Keratinocyte (primary cell): Measurements from ENCODE around the gene PTPRD.

ENCODE experiments used
- CTCF ChIP-seq, 3 experiments: IDR thresholded peaks in 1 of 3; conservative IDR thresholded peaks in 1 of 3; optimal IDR thresholded peaks in 1 of 3; 2 replicates in 2 of 3; 3 replicates in 1 of 3; pipeline versions ENCODE3 to v1.5.1; 2011; ENCODE audit warnings: low read length in 3 of 3, mild to moderate bottlenecking in 3 of 3, moderate library complexity in 2 of 3, control low read depth in 1 of 3, inconsistent platforms in 1 of 3; ENCODE audit not compliant: insufficient read depth in 2 of 3; ENCODE audit errors: extremely low read depth in 1 of 3
- EZH2 ChIP-seq: IDR thresholded peaks from one replicate; pipeline ENCODE4 v1.6.1; 2012; ENCODE audit warnings: inconsistent platforms, mild to moderate bottlenecking, low read length, moderate library complexity

GRCh38 chr9:8564960-8565359, 2047.8 kb downstream of the PTPRD start:
- TF ChIP-seq CTCF (optimal IDR thresholded peaks at IDR 0.05 in 1 of 3, IDR thresholded peaks at IDR 0.05 in 1 of 3, conservative IDR thresholded peaks at IDR 0.05 in 1 of 3; ENCODE audit: extremely low read depth in 1 of 3, insufficient read depth in 2 of 3, low read length in 3 of 3) (no peak), EZH2 (no peak)
